GM12891 (cell line): ENCODE data around the gene LEMD1.

ENCODE experiments used
- PAX5 ChIP-seq: IDR thresholded peaks from 2 replicates; pipeline ENCODE4 v1.6.1; 2011; ENCODE audit warnings: low read length, moderate library complexity, mild to moderate bottlenecking; ENCODE audit not compliant: insufficient read depth, severe bottlenecking
- POLR2A ChIP-seq: IDR thresholded peaks from 2 replicates; pipeline ENCODE4 v1.6.1; 2011; ENCODE audit warnings: low read depth, low read length, control low read depth
- POLR2AphosphoS5 ChIP-seq: IDR thresholded peaks from 2 replicates; pipeline ENCODE4 v1.6.1; 2011; ENCODE audit warnings: low read depth, low read length, control low read depth
- POU2F2 ChIP-seq: IDR thresholded peaks from 2 replicates; pipeline ENCODE4 v1.6.1; 2011; ENCODE audit warnings: low read depth, mild to moderate bottlenecking, control low read depth, low read length, moderate library complexity
- SPI1 ChIP-seq: IDR thresholded peaks from 2 replicates; pipeline ENCODE4 v1.6.1; 2011; ENCODE audit warnings: low read depth, low read length, control low read depth
- TAF1 ChIP-seq: IDR thresholded peaks from 2 replicates; pipeline ENCODE4 v1.6.1; 2011; ENCODE audit warnings: low read depth, low read length, control low read depth

DNA sequence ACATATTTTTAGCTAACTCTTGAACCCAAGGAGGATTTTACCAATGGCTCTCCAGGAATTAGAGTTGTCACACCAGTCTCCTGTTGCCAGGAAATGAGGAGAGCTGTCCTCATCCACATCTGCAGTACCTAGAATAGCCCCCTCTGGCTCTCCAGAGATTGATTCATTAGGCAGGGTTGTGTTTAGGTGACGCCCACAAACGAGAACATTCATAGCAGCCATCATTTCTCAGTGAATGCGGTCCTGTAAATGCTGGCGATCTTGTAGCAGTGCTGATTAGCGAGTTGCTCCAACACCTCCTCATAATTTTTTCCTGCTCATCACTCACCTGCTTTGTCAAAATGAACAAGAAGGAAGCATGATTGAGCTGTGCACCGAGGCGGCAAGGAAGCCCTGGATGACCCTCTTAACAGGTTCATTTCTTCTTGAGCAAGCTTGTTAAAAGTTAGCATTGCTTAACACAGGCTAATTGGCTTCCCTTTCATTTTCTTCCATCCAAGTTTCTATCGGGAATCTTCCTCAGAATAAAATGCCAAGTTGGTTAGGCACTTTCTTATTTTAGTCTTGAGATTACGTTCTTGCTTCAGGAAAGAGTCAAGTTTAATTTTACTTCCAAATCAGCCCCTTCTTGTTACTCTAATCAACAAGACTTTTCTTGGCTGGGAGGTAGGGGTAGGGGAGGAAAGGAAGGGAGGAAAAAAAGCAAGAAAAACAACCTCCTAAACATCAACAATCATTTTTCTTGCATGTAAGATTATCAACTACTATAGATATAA, 48.6 kb downstream of the LEMD1 start:
- TF ChIP-seq TAF1 (no peak), POLR2A (no peak), POLR2AphosphoS5 (no peak), PAX5 (no peak), POU2F2 (no peak), SPI1 (no peak)
